AG20443 (cell line): Measurements from ENCODE around the gene ARL8A.
"Not testable (repeated sequence)": the region's sequence is repeated elsewhere in the genome, so short reads cannot be mapped to it uniquely, and the experiment has no call there.

Experiments
- DNase-seq: peaks from one replicate; pipeline ENCODE4 v3.0.0; 2012; ENCODE audit warnings: low spot score, mixed read lengths

Gene ARL8A

DNA sequence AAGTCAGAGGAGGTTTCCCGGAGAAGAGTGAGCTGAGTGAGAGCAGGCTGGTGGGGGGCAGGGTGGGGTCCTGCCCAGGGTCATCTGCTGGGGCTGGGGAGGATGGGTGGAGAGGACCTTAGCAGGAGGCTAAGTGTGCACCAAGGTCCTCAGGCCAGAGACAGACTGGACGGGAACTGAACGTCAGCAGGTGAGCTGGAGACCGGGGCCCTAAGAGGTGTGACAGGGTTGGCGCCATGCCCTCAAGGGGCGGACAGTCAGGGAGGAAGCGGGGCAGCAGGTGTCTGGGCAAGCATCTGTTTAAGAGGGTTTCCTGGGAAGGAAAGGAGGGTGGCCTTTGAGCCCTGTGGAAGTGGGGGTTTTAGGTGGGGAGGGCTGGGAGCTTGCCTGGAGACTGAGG, 29.5 kb upstream of the ARL8A start:
- DNase-seq: no peak

DNA sequence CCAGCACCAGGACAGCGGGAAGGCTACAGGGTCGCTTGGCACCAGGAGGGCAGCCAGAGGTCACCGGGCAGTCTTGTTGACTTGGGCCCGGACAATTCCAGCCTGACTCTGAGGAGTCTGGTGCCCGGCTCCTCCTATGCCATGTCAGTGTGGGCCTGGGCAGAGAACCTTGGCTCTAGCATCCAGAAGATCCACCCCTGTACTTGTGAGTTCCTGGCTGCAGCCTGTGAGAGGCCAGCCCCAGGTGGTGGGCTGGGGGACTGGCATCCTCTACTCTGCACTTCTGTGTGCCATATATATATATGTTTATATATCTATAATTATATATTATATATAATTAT, 27.4 kb upstream of the ARL8A start:
- no peak for DNase-seq

DNA sequence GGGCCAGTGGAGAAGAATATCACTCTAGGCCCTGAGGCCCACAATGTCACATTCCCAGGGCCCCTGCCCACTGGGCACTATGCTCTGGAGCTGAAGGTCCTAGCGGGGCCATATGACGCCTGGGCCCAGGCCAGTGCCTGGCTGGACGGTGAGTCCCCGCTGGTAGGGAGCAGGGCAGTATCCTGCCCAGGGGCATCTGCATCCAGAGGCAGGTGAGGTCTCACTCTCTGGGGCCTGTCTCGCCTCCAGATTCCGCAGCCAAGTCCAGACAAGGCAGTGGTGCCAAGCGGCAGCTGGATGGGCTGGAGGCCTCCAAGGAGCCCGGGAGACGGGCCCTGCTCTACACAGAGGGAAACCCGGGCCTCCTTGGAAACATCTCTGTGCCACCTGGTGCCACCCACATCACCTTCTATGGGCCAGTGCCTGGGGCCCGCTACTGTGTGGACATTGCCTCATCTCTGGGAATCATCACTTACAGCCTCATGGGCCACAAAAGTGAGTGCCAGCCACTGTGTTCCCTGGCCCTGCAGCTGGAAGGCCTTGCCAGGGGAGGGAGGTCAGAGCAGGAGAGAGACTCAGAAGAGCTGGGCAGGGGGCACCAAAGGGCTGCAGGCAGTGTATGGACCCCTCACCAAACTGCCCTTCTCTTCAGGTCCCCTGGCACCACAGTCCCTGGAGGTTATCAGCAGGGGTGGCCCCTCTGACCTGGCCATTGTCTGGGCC, 26.9 kb upstream of the ARL8A start:
- DNase-seq: no peak

DNA sequence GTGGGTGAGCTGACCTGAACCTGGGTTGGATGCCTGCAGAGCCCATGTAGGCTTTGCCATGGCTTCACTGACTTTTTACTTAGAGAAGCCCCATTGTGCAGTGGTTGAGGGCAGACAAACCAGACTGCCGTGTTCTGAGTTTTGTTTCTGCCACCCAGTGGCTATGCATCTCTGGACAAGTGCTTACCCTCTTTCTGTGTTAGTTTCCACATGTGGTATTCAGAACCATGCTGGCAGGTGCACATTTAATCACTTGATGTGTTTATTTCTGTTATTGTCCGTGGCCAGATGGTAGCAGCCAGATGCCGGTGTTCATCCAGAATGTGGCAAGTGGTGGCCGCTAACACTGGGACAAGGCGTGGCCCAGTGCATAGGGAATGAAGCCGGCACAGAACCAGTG, 26.2 kb upstream of the ARL8A start:
- DNase-seq: no peak

DNA sequence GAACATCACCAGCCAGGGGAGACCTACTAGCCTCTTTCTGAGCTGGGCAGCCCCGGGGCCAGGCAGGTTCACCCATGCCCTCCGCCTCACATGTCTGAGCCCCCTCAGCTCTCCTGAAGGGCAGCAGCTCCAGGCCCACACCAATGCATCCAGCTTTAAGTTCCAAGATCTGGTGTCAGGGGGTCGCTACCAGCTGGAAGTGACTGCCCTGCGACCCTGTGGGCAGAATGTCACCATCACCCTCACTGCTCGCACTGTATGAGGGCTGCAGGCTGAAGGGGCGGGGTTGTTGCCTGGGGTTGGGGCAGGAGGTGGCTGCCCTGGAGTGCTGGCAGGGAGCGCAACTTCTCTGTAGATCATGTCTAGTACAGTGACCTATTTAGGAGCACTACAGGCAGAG, 24.3 kb upstream of the ARL8A start:
- DNase-seq: no peak

DNA sequence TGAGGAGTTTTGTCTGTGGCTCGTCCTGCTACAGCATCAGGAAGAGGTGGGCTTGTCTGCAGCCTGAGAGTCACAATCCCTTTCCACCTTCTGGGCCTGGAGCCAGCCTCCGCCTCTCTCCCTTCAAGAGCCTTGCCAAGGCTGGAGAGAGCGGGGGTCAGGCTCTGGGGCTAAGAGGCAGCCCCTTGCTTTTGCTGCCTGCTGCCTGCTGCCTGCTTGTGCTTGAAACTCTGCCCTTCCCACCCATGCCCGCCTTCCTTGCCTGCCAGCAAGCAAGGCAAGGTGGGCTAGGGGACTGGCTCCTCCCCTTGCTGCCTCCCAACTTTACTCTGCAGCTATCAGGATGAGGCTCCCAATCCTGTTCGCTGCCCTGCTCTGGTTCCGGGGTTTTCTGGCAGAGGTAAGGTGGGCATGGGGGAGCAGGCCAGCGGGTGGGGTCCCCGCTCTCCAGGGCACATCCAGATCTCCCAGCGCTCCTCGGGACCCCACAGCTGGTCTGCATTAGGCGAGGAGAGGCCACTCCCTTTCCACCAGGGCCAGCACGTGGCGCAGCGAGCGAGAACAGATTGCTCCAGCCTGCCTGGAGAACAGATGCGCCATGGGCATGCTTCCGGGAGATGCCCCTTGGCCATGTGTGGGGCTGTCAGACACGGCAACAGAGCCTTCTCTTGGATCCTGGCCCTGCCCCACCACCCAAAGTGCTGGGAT, 23.3 kb upstream of the ARL8A start:
- DNase-seq: peak; percentile 89

DNA sequence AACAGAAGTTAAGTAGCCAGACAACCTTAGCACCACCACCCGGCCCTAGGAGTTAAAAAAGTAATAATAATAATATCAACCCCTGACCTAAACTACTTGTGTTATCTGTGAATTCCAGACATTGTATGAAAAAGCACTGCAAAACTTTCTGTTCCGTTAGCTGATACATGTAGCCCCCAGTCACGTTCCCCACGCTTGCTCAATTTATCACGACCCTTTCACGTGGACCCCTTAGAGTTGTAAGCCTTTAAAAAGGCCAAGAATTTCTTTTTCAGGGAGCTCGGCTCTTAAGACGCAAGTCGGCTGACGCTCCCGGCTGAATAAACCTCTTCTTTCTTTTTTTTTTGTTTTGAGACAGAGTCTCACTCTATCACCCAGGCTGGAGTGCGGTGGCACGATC, 22.5 kb upstream of the ARL8A start:
- not testable (repeated sequence) for DNase-seq

DNA sequence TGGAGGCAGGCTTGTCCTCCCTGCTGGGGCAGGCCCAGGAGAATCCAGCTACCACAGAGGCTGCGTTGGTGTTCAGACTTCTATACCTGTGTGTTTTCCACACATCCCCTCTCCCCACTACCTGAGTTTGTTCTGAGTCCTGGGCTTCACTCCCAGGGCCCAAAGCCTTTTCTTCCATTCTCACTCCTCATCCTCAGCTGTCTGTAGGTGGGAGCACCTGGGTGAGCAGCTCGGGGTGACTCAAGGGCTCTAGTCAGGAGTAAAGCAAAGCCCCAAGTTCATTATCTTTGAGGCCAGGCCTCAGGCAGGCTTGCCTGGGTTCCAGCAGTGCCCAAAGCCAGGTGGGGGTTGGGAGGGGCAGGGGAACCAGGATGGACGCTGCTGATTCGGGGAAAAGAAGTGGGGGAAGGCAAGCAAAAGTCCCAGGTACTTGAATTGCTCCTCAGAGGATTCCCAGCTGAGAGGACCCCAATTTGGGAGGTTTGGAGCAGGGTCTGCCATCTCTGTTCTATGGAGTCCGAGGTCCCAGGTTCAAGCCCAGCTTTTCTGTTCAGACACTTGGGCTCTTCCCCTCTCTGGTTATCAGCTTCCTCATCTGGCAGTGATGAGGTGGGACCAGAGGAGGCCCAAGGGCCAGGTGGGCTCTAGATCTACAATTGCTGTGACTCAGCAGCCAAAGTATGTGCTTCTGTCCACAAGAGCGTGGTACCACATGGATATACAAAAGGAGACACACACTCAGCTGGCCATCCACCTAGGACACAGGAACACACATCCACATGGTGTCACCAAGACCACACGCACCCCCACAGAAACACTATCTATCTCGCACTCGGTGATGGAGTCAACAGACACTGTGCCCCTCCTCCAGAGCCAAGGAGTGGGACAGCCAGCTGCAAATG, 21.7 kb upstream of the ARL8A start:
- no peak for DNase-seq

DNA sequence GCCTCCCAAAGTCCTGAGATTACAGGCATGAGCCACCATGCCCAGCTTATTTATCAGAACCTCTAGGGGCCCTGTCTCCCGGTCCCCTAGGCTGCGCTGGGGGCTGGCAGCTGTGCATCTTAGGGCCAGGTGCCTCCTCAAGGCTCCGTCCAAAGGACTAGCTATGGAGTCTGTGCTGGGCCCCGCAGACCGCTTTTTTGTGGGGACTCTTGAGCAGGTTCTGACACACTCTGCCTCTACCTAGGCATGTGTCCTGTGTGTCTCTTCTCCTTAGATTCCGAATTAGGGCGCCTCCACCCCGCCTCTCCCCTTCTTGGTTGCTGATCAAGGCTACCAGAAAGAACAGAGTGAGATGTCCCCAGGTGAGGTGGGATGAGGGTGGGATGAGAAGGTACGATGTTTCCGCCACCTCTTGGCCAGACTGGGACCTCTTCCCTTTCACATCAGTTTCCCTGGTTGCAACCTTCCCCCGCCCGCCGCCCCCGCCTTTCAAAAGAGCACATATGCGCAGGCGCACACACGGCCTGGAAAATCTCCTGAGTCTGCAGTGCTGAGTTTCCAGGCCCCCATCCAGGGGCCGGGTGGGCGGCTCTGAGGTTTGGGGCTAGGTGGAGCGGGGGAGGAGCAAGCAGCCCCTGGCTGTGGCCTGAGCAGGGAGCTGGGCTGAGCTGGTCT, 20.9 kb upstream of the ARL8A start:
- no peak for DNase-seq

DNA sequence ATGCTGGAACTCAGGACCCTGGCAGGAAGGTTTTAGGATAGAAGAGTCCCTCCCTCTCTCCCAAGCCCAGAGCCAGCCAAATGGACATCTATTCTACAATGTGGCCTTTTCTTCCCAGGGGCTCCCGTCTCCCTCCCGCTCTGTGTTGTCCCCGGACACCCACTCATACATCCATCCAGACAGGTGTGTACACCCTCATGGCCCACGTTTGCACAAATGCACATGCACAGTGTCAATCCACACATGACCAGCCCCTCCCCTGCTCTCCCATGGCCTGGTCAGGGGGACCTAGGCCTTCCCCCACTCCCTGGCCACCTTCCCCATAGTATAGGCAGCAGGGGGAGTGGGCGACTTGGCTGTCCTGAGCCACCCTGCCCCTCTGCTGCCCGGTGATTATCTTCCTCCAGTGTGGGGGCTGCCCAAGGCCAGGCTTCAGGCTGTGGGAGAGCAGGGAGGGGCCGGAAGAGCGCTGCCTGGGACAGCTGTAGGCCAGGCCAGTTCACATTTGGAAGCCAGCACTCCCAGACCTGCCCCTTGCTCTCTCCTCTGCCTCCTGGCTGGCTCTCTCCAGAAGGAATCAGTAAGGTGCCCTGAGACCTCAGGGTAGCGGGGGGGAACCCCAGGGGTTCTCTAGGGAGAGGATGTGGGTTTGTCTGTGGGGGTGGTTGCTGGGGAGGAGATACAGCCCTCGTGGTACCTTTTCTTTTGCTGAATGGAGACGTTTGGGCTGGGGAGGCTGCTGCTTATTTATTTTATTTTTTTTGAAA, 19.9 kb upstream of the ARL8A start:
- peak; percentile 41 for DNase-seq

DNA sequence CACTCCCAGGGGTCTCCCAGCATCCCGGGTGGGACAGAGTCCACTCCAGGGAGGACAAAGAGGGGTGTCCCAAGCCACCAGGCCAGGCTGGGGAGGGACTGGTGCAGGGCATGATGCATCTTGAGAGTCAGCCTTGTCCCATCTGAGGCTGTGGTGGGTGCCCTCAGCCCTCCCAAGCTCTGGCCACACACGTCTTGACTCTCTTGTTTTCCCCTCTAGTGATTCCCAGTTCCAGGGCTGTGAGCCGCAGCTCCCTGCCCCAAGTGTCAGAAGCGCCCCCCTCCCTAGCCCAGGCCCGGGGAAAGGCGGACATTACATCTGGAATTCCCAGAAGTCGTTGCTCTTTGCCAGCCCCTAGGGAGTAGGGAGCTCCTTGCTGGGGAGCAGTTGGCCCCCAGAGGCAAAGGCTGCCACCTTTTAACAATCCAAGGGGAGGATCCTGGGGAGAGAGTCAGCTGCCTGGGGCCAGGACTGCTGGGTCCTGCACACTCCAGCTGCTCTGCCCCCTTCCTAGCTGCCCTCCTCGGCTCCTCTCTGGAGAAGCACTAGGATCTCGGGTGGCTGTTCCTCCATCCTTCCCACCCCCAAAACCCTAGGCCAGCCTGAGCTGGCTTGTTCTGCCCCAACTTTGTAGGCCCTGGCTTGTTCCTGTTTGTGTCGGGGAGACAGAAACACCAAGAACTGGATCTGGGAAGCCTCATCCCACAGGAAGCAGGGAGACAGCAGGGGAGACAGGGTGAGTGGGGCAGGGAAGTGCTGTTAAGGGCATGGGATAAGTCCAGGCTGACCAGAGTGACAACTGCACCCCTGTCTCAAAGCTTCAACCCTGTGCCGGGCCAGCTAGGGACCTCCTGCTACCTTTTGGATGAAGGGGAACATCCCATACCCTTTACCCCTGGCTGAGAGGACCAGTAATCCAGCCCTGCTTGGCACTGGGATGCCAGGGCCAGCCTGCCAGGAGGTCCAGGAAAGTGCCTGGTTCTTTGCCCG, 19.0 kb upstream of the ARL8A start:
- DNase-seq: no peak

DNA sequence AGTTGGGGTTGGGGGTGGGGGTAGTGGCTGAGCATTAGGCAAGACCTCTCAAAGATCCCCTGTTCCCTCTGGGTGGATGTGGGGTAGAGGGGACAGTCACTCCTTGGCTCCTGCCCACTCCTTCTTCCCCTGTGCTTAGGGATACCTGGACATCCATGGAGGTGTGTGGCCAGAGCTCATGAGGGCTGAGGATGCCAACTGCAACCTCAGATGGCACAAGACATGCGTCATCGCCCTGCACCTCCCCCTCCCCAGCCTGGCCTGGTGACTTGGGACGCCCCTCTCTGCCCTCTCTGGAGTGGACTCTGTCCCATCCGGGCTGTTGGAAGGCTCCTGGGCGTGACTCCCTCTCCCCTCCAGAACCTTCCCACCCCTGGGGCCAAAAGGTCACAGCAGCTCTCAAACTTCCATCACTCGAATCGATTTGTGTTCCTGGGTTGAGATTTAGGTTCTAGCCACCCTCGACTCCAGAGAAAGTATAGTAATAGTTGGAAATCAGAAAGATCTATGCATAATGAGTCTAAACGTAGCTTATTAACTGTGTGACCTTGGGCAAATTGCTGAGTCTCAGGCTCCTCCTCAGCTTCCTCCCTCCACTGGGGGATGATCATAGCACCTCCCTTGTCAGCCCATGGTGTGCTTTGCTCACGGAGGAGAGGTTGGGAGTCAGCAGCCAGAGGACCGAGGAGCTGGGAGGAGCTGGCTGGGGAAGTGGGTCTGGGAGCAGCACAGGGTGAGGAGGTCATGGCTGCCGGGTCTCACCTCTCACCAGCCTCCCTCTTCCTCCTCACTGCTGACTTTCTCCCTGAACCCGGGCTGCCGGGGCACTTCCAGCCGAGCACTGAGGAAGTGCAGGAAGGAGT, 18.1 kb upstream of the ARL8A start:
- no peak for DNase-seq

DNA sequence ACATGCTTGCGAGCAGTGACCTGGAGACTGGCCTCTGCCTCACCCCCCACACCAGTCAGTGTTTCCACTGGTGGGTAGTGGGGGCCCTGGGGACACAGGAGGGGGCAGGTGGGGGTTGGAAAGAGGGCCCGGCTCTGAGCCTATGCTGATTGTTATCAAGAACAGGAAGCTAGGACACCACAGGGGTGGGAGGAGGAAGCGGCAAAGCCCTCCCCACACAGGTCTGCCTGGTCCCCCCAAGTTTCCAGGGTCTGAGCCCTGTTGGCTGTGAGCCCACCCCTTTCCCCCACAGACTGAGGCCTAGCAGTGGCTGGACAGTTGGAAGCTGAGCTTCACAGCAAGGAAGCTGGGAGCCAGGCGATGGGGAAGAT, 17.5 kb upstream of the ARL8A start:
- no peak for DNase-seq

DNA sequence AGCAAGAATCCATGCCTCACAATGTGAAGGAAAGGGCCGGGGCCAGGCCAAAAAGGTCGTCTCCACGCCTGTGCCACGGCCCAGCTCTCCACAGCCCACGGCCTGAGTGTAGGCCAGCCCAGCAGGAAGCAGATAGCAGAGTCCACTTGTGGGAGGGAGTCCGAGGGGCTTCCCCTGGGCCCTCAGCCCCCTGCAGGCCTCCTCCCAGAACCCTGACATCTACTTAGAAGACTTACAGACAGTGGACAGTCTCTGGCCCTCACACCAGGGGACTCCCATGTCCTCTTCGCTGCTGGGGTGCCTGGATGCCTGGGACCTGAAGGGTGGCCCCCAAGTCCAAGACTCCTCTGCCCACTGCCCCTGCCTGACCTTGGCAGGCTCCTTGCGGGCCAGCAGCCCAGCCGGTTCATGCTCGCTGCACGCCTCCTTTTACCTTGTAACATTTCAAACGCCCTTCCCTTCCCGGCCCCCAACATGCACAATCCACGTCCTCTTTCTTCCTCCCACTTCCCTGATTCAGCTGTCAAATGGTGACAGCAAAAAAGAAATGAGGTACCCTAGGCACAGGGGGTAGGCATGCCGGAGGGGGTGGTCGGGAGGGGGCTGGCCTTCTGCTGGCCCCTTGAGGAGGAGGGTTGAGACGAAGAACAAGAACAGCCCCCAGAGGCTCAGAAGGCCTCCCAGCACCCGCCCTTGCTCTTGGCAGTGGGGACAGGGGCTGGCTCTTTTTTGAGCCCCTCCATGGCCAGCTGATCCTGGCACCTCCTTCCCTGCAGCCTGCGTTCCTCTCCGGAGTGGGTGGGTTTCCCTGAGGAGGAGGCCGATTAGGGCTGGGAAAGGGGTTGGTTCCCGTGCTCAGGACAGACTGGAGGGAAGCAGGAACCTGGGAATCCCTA, 16.9 kb upstream of the ARL8A start:
- DNase-seq: no peak

DNA sequence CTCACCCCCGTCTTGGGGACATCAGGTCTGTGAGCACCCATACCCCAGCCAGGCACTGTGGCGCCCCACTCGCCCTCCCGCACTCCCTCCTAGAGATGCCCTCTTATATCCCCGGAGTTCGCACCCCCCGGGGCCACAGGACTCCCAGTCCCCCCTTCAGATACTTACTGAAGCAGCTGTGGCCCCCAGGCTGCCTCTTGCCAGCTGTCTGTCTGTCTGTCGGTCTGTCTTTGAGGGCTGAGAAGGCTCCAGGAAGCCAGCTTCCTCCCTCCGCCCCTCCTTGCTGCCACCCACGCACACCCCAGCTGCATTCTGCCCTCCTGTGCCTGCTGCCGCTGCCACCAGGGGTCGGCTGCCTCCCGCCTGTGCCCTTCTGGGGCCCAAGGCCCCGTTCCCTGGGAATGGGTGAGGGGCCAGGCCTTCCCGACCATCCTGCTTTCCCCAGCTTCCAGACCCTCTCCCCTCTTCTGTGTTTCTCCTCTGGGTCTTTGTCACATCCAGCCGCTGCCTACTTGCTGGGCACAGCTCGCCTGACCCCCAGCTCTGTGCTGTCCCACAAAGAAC, 15.9 kb upstream of the ARL8A start, which contains the start of gene PTPN7:
Gene PTPN7, minus strand, starts transcription at position 226 of the 564 bp plus-strand sequence. CDS start 1,200 bp downstream, outside the sequence.
- DNase-seq: no peak

DNA sequence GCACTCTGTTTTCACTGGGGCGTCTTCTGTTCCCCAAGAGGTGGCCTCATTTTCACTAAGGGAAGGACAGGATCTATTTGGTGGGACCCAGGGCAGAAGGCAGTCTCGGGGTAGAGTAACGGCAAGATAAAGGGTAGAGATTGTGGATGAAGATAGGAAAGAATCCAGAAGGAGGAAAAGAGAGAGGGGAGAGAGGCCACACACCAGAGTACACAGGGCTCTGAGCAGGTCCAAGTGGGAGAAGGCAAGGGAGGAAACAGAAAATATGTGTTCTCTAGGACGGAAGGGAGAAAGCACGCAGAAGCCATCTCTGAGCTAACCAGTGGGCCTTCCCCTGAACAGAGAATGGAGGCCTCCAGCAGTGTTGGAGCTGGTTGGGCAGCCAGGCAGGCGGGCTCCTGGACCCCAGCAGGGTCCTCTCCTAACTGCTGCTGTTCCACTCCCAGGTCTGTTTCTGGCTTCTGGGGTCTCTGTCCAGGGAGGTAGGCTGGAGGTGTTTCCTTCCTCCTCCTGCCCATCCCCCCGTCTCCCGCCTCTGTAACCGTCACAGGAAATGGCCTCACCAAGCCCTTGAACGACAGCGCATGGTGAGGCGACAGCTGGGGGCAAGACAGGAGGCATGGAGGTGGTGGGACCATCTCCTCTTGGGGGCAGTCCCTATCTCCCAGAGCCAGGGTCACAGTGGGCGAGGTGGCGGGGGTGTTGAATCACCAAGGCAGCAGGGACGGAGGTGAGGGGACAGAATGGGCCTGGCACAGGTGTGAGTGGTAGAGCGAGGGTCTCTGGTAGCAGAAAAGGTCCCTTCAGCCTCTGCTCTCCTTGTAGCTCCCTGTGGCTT, 15.2 kb upstream of the ARL8A start:
- no peak for DNase-seq
